MV-4-11 (cell line): Measurements from ENCODE around the gene HLA-DOA.

Experiments
- DNase-seq: peaks from one replicate; lab custom pipeline; 2025; lab: John Stamatoyannopoulos, UW

The HLA-DOA gene

DNA sequence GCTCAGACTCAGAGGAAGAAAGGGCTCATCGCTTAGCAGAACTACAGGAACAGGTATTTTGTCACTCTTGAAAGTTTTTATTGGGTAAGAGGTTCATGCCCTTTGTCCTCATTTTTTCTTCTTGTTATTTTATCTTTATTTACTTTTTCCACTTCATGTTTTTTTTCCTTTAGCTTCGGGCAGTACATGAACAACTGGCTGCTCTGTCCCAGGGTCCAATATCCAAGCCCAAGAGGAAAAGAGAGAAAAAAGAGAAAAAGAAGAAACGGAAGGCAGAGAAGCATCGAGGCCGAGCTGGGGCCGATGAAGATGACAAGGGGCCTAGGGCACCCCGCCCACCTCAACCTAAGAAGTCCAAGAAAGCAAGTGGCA, 31.5 kb downstream of the HLA-DOA start:
- no peak for DNase-seq

- no peak for DNase-seq
Measured at GRCh38 chr6:32977272-32977952, 32.0 kb downstream of the HLA-DOA start.

DNA sequence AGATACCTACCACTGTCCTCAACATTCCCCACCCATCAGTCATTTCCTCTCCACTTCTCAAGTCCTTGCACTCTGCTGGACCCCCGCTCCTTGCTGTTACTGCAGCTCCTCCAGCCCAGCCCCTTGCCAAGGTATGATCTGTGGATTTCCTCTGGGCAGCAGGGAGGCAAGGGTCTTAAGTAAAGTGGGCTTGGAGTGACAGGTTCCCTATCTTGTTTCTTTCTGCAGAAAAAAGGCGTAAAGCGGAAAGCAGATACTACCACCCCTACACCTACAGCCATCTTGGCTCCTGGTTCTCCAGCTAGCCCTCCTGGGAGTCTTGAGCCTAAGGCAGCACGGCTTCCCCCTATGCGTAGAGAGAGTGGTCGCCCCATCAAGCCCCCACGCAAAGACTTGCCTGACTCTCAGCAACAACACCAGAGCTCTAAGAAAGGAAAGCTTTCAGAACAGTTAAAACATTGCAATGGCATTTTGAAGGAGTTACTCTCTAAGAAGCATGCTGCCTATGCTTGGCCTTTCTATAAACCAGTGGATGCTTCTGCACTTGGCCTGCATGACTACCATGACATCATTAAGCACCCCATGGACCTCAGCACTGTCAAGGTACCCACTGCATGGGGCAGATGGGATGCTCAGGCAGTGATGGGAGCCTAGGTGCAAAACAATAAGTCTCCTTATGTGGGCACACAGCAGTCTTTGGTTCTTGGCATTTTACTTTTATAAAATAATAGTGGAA, 32.9 kb downstream of the HLA-DOA start:
- DNase-seq: no peak

DNA sequence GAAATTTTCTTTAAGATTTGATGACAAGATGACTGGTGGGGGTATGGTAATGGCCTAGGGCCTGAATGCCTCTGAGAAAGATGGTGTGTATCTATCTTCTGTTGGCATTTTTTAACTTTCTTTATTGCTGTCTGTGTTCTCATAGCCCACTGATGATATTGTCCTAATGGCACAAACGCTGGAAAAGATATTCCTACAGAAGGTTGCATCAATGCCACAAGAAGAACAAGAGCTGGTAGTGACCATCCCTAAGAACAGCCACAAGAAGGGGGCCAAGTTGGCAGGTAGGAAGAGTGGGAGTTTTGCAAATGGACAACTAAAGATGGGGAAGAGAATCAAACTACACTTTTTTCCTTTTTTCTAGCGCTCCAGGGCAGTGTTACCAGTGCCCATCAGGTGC, 33.5 kb downstream of the HLA-DOA start:
- DNase-seq: no peak

DNA sequence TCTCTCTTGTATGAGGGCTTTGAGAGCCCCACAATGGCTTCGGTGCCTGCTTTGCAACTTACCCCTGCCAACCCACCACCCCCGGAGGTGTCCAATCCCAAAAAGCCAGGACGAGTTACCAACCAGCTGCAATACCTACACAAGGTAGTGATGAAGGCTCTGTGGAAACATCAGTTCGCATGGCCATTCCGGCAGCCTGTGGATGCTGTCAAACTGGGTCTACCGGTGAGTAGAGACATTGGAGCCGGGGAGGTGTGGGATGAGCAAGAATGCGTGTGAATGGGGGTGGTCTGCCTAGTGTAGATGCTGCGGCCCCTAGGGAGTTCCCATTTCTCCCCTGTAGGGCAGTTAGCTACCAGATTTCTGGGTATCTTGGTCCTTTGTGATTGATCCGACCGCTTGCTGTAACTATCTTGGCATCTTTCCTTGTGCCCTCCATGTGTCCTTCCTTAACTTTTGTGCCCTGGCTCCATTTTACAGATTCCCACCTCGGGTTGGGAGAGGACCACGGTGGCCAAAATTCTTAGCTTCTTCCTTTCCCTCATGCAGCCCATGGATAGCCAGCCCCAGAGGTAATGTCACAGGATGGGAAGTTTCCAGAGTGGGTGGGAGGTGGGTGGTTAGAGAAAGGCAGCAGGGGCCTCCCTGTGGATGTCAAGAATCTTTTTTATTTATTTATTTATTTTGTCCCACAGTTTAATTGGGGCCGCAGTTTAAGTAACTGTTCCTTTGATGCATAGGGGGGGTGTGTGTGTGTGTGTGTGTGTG, 34.7 kb downstream of the HLA-DOA start:
- DNase-seq: no peak

DNA sequence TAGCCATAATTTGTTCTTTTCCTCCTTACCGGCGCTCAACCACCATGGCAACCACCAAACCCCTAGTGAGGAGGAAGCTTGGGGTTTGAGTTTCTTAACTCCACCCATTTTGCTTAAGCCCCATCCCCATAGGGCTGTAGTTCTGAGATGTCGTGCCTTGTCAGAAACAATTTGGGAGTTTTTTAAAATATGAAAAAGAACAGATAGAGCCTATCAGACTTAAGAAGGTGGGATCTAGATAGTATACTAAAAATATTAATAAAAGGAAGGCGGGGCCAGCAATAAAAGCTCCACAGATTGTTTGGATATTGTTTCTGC, 35.4 kb downstream of the HLA-DOA start:
- peak; percentile 58 for DNase-seq

DNA sequence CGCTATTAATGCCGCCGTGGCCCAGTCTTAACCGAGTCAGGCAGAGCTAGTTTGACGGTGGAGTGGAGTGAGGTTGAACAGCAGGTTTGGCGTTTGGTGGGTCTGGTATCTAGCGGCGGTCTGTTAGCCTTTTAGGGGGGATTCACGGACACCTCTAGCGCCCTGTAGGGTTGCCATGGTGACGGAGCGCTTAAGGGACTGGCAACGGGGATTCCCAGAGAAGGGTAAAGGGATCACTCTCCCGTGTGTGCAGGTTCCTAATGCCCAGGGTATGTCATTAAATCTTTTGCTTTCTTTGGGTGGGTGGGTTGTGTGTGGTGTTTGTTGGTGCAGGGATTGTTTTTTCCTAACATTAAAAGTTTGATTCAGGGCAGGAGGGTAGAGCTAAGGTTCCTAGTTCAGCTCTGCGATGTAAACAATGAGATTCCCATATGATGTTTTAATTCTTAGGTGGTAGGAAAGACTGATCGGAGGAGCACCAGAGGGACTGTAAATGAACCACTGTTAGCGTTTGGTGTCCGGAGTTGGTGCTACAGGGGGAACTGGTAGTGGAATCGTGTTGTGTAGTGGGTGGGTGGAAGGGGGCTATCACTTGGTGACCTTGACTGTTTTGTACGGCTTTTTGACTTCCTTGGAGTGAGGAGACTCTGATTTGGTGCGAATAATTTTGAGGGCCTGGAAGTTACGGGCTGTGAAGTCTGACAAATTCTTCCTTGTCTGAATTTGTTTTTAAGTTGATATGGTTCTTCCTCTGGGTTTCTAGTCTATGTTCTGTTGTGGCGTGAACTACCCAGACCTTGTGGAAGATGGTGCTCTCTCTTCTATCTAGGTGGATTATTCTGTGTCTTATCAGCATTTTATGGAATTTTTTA, 36.0 kb downstream of the HLA-DOA start:
- no peak for DNase-seq

DNA sequence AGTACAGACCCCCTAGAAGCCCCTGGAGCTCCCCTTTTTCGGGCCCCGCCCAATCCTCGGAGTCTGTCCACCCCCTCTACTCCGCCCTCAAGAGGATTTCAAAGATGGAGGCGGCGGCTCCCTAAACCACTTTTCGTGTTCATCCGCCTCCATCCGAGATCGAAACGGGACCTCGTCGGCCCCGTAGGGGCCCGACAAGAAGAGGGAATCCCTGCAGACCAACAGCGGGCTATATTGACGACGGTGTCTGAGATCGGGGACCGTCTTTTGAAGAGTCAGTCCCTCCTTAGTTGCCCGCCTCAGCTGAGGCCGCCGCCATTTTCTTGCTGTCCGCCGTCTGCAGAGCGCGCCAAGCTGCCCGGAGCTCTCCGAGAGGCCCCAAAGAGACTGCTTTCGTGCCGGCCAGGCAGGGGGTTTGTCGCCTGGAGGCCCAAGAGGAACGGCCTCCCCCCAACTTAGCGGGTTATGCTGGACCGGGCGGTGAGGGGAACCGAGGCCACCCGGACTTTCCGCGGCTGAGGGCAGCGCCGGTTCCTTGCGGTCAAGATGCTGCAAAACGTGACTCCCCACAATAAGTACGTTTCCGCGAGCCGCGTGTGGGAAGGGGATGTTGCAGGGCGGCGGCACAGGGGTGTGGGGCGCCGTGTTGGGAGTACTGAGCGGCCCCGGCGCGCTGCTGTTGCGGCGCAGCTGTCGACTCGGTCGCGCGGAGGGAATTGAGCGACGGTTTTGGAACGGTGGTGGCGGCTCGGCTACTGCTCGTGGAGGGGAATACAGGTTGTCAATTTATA, 36.8 kb downstream of the HLA-DOA start:
- DNase-seq: peak; percentile 48

GRCh38 chr6:32971581-32972352, 37.6 kb downstream of the HLA-DOA start:
- peak; percentile 100 for DNase-seq

DNA sequence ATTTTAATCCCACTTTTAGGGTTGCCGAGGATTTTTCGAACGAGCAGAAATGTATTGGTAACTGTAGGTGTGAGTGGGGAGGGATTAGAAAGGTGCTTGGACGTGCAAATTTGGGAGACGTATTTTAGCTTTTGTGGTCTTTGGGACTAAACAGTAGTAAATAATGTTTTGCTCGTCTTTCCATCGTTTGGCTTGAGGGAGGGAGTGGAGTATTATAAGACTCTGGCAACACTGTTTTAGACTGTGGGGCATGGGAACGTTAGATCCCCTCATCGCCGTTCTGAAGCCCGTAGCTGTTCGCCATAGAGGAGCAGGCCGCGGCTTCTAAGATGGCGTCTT, 38.2 kb downstream of the HLA-DOA start:
- DNase-seq: no peak

- DNase-seq: peak; percentile 77
Measured at GRCh38 chr6:32970413-32971241, 38.8 kb downstream of the HLA-DOA start.

DNA sequence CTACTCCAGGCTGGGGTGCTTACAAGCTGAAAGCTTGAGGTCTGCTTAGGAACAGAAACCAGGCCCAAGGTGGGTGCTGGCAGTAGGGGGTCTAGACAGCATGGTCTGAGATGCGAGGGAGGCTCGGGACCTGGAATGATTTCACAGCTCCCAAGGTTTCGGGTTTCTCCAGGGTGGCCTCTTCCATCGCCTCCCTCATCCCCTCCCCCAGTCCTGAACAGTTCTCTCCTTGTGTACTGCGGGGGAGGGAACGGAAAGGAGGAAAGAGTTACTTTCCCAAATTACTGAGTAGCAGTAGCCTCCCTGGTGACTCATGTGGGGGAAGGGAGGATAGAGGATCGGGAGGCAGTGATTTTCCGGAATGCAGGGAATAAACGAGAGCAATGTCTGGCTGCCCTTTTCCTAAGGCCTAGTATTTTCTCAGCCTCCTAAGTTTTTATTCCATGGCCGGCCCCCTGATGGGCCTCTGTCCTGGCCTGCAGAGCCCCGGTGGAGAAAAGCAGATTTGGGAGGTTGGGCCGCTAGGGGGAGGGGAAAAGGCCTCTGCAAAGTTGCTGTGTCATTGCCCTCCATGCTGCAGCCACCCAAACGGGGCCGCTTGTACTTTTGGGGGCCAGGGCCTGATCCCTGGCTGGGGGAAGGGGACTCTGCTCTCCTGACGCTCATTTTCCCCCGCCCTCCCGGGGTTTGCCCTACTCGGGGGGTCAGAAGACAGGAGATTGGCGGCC, 39.5 kb downstream of the HLA-DOA start:
- peak; percentile 79 for DNase-seq

GRCh38 chr6:32968867-32969684, 40.3 kb downstream of the HLA-DOA start:
- peak; percentile 75 for DNase-seq

GRCh38 chr6:32968093-32968866, 41.1 kb downstream of the HLA-DOA start, which contains the start of gene BRD2:
Gene BRD2, plus strand, starts transcription at chr6:32968594. Its CDS starts 4,305 bp downstream, at chr6:32972899.
- peak; percentile 94 for DNase-seq

GRCh38 chr6:32967151-32968091, 42.0 kb downstream of the HLA-DOA start:
- peak; percentile 74 for DNase-seq

DNA sequence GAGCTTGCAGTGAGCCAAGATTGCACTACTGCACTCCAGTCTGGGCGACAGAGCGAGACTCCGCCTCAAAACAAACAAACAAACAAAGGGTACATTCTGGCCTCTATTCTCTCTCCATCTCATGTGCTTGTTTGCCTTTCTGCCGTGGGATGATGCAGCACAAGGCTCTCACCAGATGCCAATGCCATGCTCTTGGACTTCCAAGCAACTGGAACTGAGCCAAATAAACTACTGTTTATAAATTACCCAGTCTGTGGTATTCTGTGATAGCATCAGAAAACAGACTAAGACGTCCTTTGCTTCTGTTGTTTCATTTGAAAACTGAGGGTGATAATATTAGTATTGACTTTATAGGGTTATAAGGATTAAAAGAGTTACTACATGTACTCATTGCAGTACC, 44.6 kb downstream of the HLA-DOA start:
- DNase-seq: no peak
